GM19372 (cell line): Measurements from ENCODE around the gene MFAP4.

Source experiments
- ATAC-seq: cut with Tn5 transposase; IDR thresholded peaks from one replicate; pipeline ENCODE4 v1.9.1; 2021; ENCODE audit warnings: mild to moderate bottlenecking, low read depth, moderate library complexity; ENCODE audit not compliant: unreplicated experiment

The MFAP4 gene

DNA sequence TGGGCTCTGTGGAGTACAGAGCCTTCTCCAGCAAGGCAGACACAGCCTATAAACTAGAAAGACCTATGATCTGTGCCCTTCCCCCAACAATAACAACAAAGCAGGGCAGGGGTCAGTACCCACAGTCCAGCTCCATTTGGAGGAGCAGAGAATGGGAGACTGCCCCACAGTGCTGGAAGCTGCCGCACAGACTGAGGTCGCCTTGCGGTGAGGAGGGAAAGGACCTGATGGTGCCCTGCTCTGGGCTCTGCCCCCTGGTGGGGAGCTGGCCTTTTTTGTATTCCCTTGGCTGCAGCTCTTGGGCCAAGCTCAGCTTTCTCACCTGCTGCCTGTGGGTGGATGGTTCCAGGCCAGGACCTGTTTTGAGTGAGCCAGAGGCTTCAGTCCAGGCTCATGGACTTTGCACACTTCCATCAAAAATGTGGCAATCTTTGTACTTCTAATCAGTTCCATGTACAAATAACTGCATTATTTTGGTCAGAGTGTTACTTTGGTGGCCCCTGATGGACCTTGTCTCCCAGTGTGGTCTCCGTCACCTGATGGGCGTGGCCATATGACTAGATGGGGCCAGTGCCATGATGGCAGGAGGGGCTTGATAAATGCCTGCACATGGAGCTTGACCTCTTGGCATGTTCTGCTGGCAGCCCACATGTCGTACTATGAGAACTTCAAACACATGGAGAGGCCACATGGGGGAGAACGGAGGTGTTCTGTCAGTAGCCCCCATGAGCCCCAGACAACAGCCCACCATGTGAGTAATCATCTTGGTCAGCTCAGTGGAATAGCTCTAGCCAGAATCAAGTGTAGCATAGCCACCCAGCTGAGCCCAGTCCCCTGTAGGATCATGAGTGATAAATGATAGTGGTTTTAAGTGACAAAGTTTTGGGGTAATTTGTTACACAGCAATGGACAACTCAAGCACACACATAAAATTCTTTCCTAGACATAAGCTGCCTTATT is 48.7 kb downstream of the MFAP4 start:
- no peak for ATAC-seq

DNA sequence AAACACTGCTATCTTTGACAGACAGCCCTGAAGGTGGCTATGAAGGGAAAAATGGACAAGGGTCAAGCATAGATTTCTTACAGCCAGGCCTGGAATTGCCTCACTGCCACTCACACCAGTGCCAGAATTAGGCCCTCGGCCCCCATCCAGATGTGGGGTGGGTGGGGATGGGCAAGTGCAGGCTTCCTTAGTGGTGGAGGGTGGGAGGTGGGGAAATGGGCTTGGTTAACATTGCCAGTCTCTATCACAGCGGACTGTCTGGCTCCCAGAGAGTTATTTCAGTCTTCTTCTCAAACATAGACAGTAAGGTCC is 49.3 kb downstream of the MFAP4 start:
- ATAC-seq: no peak

DNA sequence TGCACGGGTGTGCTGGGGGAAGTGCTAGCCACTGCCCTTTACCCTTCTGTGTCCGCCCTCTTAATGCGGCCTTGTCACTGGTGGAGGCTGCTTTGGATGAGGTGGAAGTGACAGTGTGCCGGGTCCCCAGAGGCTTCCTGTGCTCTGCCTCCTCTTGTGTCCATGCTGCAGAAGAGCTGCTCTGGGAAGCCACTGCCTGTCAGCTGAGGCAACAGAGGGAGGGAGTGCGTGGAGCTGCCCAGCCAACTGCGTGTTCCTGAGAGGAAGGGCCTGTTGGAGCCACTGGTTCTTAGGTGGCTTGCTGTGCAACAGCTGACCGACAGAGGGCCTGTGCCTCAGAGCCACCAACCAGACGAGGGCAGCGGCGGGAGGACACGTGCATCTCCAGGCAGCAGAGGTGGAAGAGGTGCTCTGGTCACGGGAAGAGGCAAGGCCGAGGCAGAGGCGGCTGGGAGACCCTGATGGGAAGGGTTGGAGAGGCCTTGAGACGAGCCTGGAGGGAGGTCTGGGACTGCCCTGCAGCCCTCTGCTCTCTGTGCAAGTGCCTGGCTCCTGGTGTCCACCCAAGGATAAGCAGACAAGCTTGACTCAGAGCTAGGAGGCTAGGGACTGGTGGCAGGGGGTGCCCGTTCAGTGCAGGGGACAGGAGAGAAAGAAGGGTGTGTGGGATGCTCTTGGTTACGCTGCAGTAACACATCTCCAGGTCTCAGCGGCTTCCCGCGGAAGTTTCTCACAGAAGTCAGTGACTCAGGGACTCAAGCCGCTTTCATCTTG is 49.9 kb downstream of the MFAP4 start:
- ATAC-seq: no peak

DNA sequence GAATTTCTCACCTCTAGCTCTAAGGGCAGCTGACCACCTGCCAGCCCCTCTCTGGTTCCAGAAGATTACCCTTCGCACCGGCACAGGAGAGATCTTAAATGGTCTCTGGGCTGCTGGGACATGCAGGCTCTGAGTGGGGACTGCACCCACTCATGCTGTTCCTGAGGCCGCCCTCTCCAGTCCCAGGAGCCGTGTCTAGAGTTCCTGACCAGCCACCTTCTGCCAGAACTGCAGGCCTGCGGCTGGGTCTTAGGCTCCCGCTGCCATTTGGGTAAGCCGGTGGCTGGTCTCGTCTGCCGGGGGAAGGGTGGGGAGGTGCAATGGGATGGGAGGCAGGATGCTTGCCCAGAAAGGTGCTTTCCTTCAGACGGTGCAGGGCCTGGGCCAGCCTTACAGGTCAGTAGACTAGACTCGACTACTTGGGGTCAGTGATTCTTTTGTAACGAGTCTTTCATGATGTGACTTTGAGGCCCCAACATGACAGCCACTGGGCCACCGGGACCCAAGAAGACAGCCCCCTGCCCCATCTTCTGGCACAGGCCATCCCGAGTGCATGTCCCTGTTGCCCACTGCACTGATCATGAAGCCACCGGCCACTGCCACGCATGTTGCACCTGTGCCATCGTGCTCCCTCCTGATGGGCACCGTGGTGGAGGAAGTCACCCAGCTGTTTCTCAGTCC is 50.9 kb downstream of the MFAP4 start:
- no peak for ATAC-seq

DNA sequence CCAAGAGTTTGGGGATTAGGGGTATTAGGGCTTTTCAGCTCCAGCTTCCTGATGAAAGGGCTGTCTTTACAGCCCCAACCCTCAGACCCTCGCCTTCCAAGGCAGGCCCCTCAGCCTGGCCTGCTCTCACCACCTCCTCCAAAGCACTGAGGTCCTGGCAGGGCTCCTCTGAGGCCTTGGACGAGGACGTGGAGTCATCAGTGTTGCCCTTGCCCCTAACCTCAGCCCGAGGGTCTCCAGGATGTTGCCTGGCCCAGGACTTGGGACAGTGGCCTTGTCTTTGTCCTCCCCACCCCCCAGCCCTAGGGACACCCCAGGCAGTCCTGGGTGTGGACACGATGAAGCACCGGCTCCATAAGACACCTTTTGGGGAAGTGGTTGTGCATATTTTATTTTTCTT is 52.7 kb downstream of the MFAP4 start:
- ATAC-seq: no peak

DNA sequence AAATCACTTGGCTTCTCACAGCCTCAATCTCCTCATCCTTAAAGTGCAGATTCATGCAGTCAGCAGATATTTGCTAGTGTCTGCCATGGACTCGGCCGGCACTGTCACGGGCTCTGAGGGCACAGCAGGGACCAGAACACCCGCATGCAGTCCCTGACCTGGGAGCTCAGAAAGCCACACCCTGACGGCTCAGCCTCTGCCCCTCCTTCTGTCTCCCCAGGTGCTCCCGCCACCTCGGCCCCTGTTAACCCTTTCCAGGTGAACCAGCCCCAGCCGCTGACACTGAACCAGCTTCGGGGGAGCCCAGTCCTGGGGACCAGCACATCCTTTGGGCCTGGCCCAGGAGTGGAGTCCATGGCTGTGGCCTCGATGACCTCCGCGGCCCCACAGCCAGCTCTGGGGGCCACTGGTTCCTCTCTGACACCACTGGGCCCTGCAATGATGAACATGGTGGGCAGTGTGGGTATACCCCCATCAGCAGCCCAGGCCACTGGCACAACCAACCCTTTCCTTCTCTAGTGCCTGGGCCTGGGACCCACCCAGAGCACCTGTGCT is 53.2 kb downstream of the MFAP4 start:
- no peak for ATAC-seq
